GM12891 (cell line): ENCODE results near the gene DSCAM.

Source experiments
- POLR2A ChIP-seq: IDR thresholded peaks from 2 replicates; pipeline ENCODE4 v1.6.1; 2011; ENCODE audit warnings: low read depth, low read length, control low read depth
- POLR2AphosphoS5 ChIP-seq: IDR thresholded peaks from 2 replicates; pipeline ENCODE4 v1.6.1; 2011; ENCODE audit warnings: low read depth, low read length, control low read depth
- TAF1 ChIP-seq: IDR thresholded peaks from 2 replicates; pipeline ENCODE4 v1.6.1; 2011; ENCODE audit warnings: low read depth, low read length, control low read depth

DNA sequence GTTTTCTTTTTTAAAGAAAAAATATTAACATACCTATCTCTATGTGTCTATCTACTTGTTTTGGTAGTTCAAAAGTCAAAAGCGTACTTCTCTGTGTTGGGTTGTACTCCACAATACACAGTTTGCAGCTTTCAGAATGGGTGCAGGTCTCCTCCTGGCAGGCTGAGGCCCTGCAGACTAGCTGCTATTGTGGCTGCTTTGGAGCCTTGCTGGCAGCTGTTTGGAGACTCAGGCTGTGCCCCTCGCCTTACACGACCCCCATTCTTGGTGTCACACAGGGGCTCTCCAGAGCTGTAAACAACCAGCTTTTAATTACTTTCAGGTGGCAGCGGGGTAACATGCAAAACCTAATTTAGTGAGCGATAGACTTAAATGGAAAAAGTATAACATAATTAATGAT is 160.4 kb downstream of the DSCAM start:
- no peak for TF ChIP-seq POLR2AphosphoS5
- no peak for TF ChIP-seq POLR2A
- TF ChIP-seq TAF1, result no peak
